Measurements from ENCODE around the gene MIS12.

Gene MIS12

DNA sequence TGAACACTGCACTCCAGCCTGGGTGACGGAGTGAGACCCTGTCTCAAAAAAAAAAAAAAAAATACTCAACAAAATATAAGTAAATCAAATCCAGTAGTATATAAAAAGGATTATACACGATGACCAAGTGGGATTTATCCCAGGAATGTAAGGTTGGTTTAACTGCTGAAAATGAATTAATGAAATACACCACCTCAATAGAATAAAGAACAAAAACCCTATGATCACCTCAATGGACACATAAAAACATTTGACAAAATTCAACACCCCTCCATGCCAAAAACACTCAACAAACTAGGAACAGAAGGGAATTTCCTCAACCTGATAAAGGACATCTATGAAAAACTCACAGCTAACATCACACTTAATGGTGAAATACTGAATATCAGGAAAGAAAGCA lies 6.6 kb downstream of the MIS12 start:
- Histone ChIP-seq H3K4me3 (ENCODE audit: insufficient read depth, low read length, poor library complexity, severe bottlenecking) (no peak overlapping the region), H3K27ac (ENCODE audit: low read depth, low read length) (no peak overlapping the region), H4K20me1 (ENCODE audit: low read depth, low read length) (peaks cover 7% of the 10 kb centered on the region), H2AFZ (ENCODE audit: low read depth, low read length, severe bottlenecking) (no peak overlapping the region), H3K9me3 (ENCODE audit: insufficient read depth, low read length) (no peaks in the 10 kb centered on the region), H3K9me2 (replicated peaks; ENCODE audit: insufficient read depth, low read length) (no peaks in the 10 kb centered on the region), H3K36me3 (ENCODE audit: low read length) (peaks cover 17% of the 10 kb centered on the region; the same call in 1 of the 2 replicates), H3F3A (ENCODE audit: insufficient read depth) (peaks cover 3% of the 10 kb centered on the region; the same call in 1 of the 2 replicates), H3K79me2 (ENCODE audit: insufficient read depth, low read length) (peaks cover 12% of the 10 kb centered on the region), H3K9ac (ENCODE audit: low read length) (no peak overlapping the region), H3K4me2 (ENCODE audit: low read depth, low read length, poor library complexity, severe bottlenecking) (no peak overlapping the region), H3K27me3 (ENCODE audit: low read length) (no peaks in the 10 kb centered on the region)
- TF ChIP-seq, protein P1, sequence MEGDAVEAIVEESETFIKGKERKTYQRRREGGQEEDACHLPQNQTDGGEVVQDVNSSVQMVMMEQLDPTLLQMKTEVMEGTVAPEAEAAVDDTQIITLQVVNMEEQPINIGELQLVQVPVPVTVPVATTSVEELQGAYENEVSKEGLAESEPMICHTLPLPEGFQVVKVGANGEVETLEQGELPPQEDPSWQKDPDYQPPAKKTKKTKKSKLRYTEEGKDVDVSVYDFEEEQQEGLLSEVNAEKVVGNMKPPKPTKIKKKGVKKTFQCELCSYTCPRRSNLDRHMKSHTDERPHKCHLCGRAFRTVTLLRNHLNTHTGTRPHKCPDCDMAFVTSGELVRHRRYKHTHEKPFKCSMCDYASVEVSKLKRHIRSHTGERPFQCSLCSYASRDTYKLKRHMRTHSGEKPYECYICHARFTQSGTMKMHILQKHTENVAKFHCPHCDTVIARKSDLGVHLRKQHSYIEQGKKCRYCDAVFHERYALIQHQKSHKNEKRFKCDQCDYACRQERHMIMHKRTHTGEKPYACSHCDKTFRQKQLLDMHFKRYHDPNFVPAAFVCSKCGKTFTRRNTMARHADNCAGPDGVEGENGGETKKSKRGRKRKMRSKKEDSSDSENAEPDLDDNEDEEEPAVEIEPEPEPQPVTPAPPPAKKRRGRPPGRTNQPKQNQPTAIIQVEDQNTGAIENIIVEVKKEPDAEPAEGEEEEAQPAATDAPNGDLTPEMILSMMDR (IDR thresholded peaks at IDR 0.05; ENCODE audit: insufficient read depth, low read length, poor library complexity, severe bottlenecking): no peak
- TF ChIP-seq EZH2phosphoT487 (conservative IDR thresholded peaks at IDR 0.05; ENCODE audit: low read length): no peak

DNA sequence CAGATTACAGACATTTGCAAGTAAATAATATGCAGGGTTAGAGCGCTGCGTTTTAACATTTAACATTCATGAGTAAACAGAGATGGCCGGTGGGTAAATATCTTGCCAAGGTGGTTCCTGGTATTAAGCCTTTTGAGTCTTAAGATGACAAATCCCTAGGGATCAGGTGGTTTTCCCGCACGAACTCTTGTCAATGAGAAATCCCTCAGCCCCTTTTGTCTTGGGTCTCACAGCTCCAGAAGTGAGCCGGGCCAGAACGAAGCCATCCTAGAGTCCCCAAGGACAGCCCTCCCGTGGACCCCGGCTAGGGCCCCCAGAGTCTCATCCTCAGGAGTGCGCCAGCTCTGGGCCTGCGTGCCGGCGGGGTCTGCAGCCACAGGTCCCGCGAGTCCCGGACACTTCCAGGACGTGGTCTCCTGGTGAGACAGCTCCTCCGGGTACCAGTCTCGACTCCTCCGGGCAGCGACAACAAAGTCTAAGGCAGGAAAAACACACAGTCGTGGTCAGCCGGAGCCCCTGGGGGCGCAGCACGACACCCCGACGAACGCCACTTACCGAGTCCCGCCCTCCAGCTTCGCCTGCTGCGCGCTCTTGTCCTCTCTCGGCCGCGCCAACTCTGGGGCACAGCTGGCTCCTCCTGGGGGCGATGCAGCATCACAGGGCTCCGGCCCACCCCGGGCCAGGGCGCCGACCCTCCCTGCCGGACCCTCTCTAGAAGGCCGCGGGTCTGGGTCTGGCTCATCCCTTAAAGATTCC lies 13.3 kb downstream of the MIS12 start:
- Histone ChIP-seq H2AFZ (ENCODE audit: low read depth, low read length, severe bottlenecking) (no peak overlapping the region), H3K9me2 (replicated peaks; ENCODE audit: insufficient read depth, low read length) (no peaks in the 10 kb centered on the region), H3K4me2 (ENCODE audit: low read depth, low read length, poor library complexity, severe bottlenecking) (peak overlapping the region; percentile 53), H3F3A (ENCODE audit: insufficient read depth) (0 out of 2 replicates have a peak, but pooled peaks cover 3% of the 10 kb centered on the region), H3K27me3 (ENCODE audit: low read length) (no peaks in the 10 kb centered on the region), H3K4me3 (ENCODE audit: insufficient read depth, low read length, poor library complexity, severe bottlenecking) (no peak overlapping the region), H3K79me2 (ENCODE audit: insufficient read depth, low read length) (no peaks in the 10 kb centered on the region), H3K36me3 (ENCODE audit: low read length) (no peaks in the 10 kb centered on the region), H3K9me3 (ENCODE audit: insufficient read depth, low read length) (no peaks in the 10 kb centered on the region), H3K9ac (ENCODE audit: low read length) (no peak overlapping the region), H3K27ac (ENCODE audit: low read depth, low read length) (no peak overlapping the region), H4K20me1 (ENCODE audit: low read depth, low read length) (no peaks in the 10 kb centered on the region)
- TF ChIP-seq EZH2phosphoT487 (conservative IDR thresholded peaks at IDR 0.05; ENCODE audit: low read length): no peak

DNA sequence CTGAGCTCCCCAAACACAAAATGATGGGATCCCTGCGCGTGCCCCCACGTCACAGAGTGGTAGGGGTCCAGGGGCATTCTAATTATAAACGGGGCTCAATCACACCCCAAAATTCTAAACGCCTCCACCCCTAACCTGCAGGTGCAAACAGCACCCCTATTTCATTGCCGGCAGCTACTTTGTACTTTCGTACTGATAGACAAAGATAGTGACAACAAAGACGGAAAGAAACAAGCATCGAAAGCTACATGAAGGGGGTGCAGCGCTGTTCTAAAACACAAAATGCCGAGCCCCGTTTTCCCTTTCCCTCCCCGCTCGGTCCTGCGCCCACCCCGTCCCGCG lies 13.9 kb downstream of the MIS12 start:
- no peaks in the 10 kb centered on the region for H3K9me3 ChIP-seq (ENCODE audit: insufficient read depth, low read length)
- no peak for TF ChIP-seq EZH2phosphoT487 (conservative IDR thresholded peaks at IDR 0.05; ENCODE audit: low read length)
- TF ChIP-seq, protein P1 (IDR thresholded peaks at IDR 0.05; ENCODE audit: insufficient read depth, low read length, poor library complexity, severe bottlenecking): no peak
- no peaks in the 10 kb centered on the region for H3K27me3 ChIP-seq (ENCODE audit: low read length)
- no peaks in the 10 kb centered on the region for H4K20me1 ChIP-seq (ENCODE audit: low read depth, low read length)
- 0 out of 2 replicates have a peak, but pooled peaks cover 3% of the 10 kb centered on the region for H3F3A ChIP-seq (ENCODE audit: insufficient read depth)
- no peaks in the 10 kb centered on the region for H3K9me2 ChIP-seq (replicated peaks; ENCODE audit: insufficient read depth, low read length)
- H3K4me3 ChIP-seq (ENCODE audit: insufficient read depth, low read length, poor library complexity, severe bottlenecking): peak overlapping the region; percentile 45
- peak overlapping the region; percentile 53 for H3K4me2 ChIP-seq (ENCODE audit: low read depth, low read length, poor library complexity, severe bottlenecking)
- no peak overlapping the region for H3K27ac ChIP-seq (ENCODE audit: low read depth, low read length)
- peak overlapping the region; percentile 11 for H2AFZ ChIP-seq (ENCODE audit: low read depth, low read length, severe bottlenecking)
- H3K36me3 ChIP-seq (ENCODE audit: low read length): no peaks in the 10 kb centered on the region
- no peaks in the 10 kb centered on the region for H3K79me2 ChIP-seq (ENCODE audit: insufficient read depth, low read length)
- peak overlapping the region; percentile 7; the same call in 1 of the 2 replicates for H3K9ac ChIP-seq (ENCODE audit: low read length)

All from SU-DHL-6 (cell line).